Trophoblast cell (in vitro differentiated cells and primary cell): ENCODE data around the gene PDE8A.
"Not testable (repeated sequence)": the region's sequence is repeated elsewhere in the genome, so short reads cannot be mapped to it uniquely, and the experiment has no call there.

Experiments used
- DNase-seq, 2 donors: peaks; one replicate each; pipeline ENCODE4 v3.0.0-alpha.2; 2016
- H2AFZ ChIP-seq: 2 replicates; pipeline ENCODE4 v1.6.1; 2013; ENCODE audit warnings: low read length, moderate library complexity, mild to moderate bottlenecking; ENCODE audit not compliant: insufficient read depth, poor library complexity
- H2AK5ac ChIP-seq: 2 replicates; pipeline ENCODE4 v1.6.1; 2013; ENCODE audit warnings: mild to moderate bottlenecking, low read length
- H2BK120ac ChIP-seq: 2 replicates; pipeline ENCODE4 v1.6.1; 2013; ENCODE audit warnings: low read length, mild to moderate bottlenecking, moderate library complexity; ENCODE audit not compliant: insufficient read depth, poor library complexity
- H2BK12ac ChIP-seq: 2 replicates; pipeline ENCODE4 v1.6.1; 2013; ENCODE audit warnings: mild to moderate bottlenecking, low read length, moderate library complexity
- H2BK5ac ChIP-seq: 2 replicates; pipeline ENCODE4 v1.6.1; 2013; ENCODE audit warnings: low read length, low read depth, moderate library complexity, mild to moderate bottlenecking; ENCODE audit not compliant: poor library complexity
- H3K14ac ChIP-seq: 2 replicates; pipeline ENCODE4 v1.6.1; 2013; ENCODE audit warnings: mild to moderate bottlenecking, low read length
- H3K18ac ChIP-seq: 2 replicates; pipeline ENCODE4 v1.6.1; 2013; ENCODE audit warnings: mild to moderate bottlenecking, low read length
- H3K23ac ChIP-seq: 2 replicates; pipeline ENCODE4 v1.6.1; 2013; ENCODE audit warnings: low read length
- H3K27ac ChIP-seq: 2 replicates; pipeline ENCODE4 v1.5.1; 2013; ENCODE audit warnings: low read depth, mild to moderate bottlenecking, inconsistent platforms, low read length, moderate library complexity
- H3K27me3 ChIP-seq: 2 replicates; pipeline ENCODE4 v1.6.1; 2013; ENCODE audit warnings: inconsistent platforms, mild to moderate bottlenecking, low read length, moderate library complexity; ENCODE audit not compliant: insufficient read depth
- H3K36me3 ChIP-seq, 2 experiments: 1 replicate in 1 of 2; 2 replicates in 1 of 2; pipeline ENCODE4 v1.6.1; 2013; ENCODE audit warnings: low read length in 2 of 2, mild to moderate bottlenecking in 2 of 2, moderate library complexity in 1 of 2; ENCODE audit not compliant: insufficient read depth in 2 of 2, control insufficient read depth in 1 of 2
- H3K4ac ChIP-seq: 2 replicates; pipeline ENCODE4 v1.6.1; 2013; ENCODE audit warnings: low read depth, mild to moderate bottlenecking, low read length, moderate library complexity
- H3K4me1 ChIP-seq, 2 experiments: 1 replicate in 1 of 2; 2 replicates in 1 of 2; pipeline ENCODE4 v1.6.1; 2013; ENCODE audit warnings: low read length in 2 of 2, mild to moderate bottlenecking in 2 of 2, moderate library complexity in 1 of 2; ENCODE audit not compliant: insufficient read depth in 2 of 2, control insufficient read depth in 1 of 2
- H3K4me2 ChIP-seq: 2 replicates; pipeline ENCODE4 v1.6.1; 2013; ENCODE audit warnings: inconsistent platforms, mild to moderate bottlenecking, low read length, moderate library complexity
- H3K4me3 ChIP-seq: 2 replicates; pipeline ENCODE4 v1.5.1; 2013; ENCODE audit warnings: mild to moderate bottlenecking, low read depth, low read length, inconsistent platforms
- H3K79me1 ChIP-seq: one replicate; pipeline ENCODE4 v1.6.1; 2013; ENCODE audit warnings: low read length
- H3K79me2 ChIP-seq: 2 replicates; pipeline ENCODE4 v1.6.1; 2013; ENCODE audit warnings: low read length, mild to moderate bottlenecking; ENCODE audit not compliant: control insufficient read depth, insufficient read depth, poor library complexity
- H3K9ac ChIP-seq: 2 replicates; pipeline ENCODE4 v1.6.1; 2013; ENCODE audit warnings: mild to moderate bottlenecking, low read length
- H3K9me3 ChIP-seq: 2 replicates; pipeline ENCODE4 v1.6.1; 2013; ENCODE audit warnings: low read depth, mild to moderate bottlenecking, control low read depth, inconsistent platforms, low read length; ENCODE audit not compliant: insufficient read depth
- H4K12ac ChIP-seq: 2 replicates; pipeline ENCODE4 v1.6.1; 2013; ENCODE audit warnings: low read depth, mild to moderate bottlenecking, low read length, moderate library complexity
- H4K8ac ChIP-seq: 2 replicates; pipeline ENCODE4 v1.6.1; 2013; ENCODE audit warnings: low read depth, mild to moderate bottlenecking, low read length, moderate library complexity
- H4K91ac ChIP-seq: one replicate; pipeline ENCODE4 v1.6.1; 2013; ENCODE audit warnings: low read depth, mild to moderate bottlenecking, low read length, moderate library complexity
- WGBS: extraction: QIAGEN DNeasy Blood & Tissue Kit; methylation state at CpG from one replicate; pipeline ENCODE4 v1.1.7; 2013; ENCODE audit warnings: missing lambda C conversion rate; ENCODE audit not compliant: insufficient read length, insufficient coverage; ENCODE audit errors: extremely low coverage; 5-methylcytosine and 5-hydroxymethylcytosine counted together

The PDE8A gene

DNA sequence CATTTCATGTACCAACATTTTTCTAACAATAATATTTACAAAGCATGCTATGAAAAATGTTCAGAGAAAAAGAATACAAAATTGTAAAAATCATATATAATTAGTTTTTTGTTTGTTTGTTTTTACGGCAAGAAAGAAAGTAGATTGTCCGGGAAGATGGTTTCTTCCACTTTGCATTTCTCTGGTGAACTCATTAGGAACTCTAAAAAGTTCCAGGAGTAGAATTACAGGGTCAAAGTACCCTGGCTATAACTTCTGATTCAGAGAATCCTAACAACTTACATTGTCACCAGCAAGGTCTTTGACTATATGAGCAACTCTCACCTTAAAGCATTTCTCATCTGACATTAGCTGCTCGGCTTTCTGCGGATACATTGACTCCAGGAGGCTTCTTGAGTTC, 196.7 kb downstream of the PDE8A start:
- Histone ChIP-seq H3K18ac (no peak overlapping the region), H4K91ac (no peak overlapping the region), H2BK120ac (peak overlapping the region; percentile 56), H4K12ac (no peak overlapping the region), H3K23ac (no peak overlapping the region), H3K14ac (no peak overlapping the region), H3K4me2 (no peak overlapping the region), H2AFZ (no peak overlapping the region), H3K27ac (no peak overlapping the region), H3K4ac (no peak overlapping the region), H2BK5ac (no peak overlapping the region), H3K4me3 (no peak overlapping the region), H3K79me2 (no peaks in the 10 kb centered on the region), H3K27me3 (no peaks in the 10 kb centered on the region), H3K9me3 (peaks cover 4% of the 10 kb centered on the region), H3K4me1 (peaks cover 7 to 8% of the 10 kb centered on the region in 2 experiments), H2BK12ac (no peak overlapping the region), H3K79me1 (peaks cover 2% of the 10 kb centered on the region), H4K8ac (no peak overlapping the region), H2AK5ac (no peak overlapping the region), H3K36me3 (no peaks in the 10 kb centered on the region), H3K9ac (no peak overlapping the region)
- no CpG with 5 or more reads among the region's 4 CpGs for WGBS
- DNase-seq, result no peak

GRCh38 chr15:85179700-85180099, 198.0 kb downstream of the PDE8A start:
- Histone ChIP-seq H2BK5ac (no peak overlapping the region), H3K14ac (no peak overlapping the region), H3K79me2 (no peaks in the 10 kb centered on the region), H2BK12ac (no peak overlapping the region), H2AFZ (no peak overlapping the region), H3K79me1 (peaks cover 2% of the 10 kb centered on the region), H3K4me2 (no peak overlapping the region), H3K4me1 (peaks cover 7 to 8% of the 10 kb centered on the region in 2 experiments), H3K4ac (no peak overlapping the region), H3K23ac (no peak overlapping the region), H4K12ac (no peak overlapping the region), H2BK120ac (no peak overlapping the region), H3K4me3 (no peak overlapping the region), H4K8ac (no peak overlapping the region), H2AK5ac (no peak overlapping the region), H3K9me3 (no peaks in the 10 kb centered on the region), H4K91ac (no peak overlapping the region), H3K27me3 (no peaks in the 10 kb centered on the region), H3K36me3 (no peaks in the 10 kb centered on the region), H3K18ac (no peak overlapping the region), H3K27ac (no peak overlapping the region), H3K9ac (no peak overlapping the region)
- no CpG with 5 or more reads among the region's 3 CpGs for WGBS
- DNase-seq, result no peak

DNA sequence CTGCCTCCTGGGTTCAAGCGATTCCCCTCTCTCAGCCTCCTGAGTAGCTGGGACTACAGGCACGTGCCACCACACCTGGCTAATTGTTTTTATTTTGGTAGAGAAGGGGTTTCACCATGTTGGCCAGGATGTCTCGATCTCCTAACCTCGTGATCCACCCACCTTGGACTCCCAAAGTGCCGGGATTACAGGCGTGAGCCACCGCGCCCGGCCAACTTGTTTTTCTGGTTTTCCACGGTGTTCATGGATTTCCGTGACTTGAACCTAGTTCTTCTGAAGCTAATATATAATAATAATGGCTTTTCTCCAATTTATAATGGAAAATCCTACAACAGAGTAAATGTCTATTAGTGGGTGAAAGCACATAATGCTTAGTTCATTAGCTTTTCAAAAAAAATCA, 203.7 kb downstream of the PDE8A start:
- H3K18ac ChIP-seq, H3K4ac ChIP-seq, H3K4me3 ChIP-seq, H3K14ac ChIP-seq, H3K79me1 ChIP-seq, H3K27ac ChIP-seq, H3K4me1 ChIP-seq, H3K23ac ChIP-seq, H3K79me2 ChIP-seq, H4K91ac ChIP-seq, H4K8ac ChIP-seq, H3K27me3 ChIP-seq, H2AFZ ChIP-seq, H3K9me3 ChIP-seq, H3K4me2 ChIP-seq, H2AK5ac ChIP-seq, H4K12ac ChIP-seq, H2BK12ac ChIP-seq, H3K9ac ChIP-seq, H3K36me3 ChIP-seq, H2BK5ac ChIP-seq, H2BK120ac ChIP-seq: not testable (repeated sequence)
- WGBS, result no CpG with 5 or more reads among the region's 11 CpGs
- DNase-seq, result peak; percentile 26 to 51

GRCh38 chr15:85188171-85188577, 206.5 kb downstream of the PDE8A start:
- H3K36me3 ChIP-seq, H3K9ac ChIP-seq, H4K12ac ChIP-seq, H3K4me2 ChIP-seq, H3K79me2 ChIP-seq, H3K14ac ChIP-seq, H3K27ac ChIP-seq, H2AFZ ChIP-seq, H3K23ac ChIP-seq, H2AK5ac ChIP-seq, DNase-seq, H3K9me3 ChIP-seq, H3K4me3 ChIP-seq, H3K4me1 ChIP-seq, H3K4ac ChIP-seq, H2BK12ac ChIP-seq, H3K79me1 ChIP-seq, H4K91ac ChIP-seq, H3K18ac ChIP-seq, H3K27me3 ChIP-seq, H2BK5ac ChIP-seq, H4K8ac ChIP-seq, H2BK120ac ChIP-seq: not testable (repeated sequence)
- WGBS, result no CpG with 5 or more reads among the region's 3 CpGs
